D341Med (cell line): ENCODE measurements around the gene BCL6.

ENCODE experiments used
- DNase-seq: peaks from one replicate; pipeline ENCODE4 v3.0.0; 2012; ENCODE audit warnings: low spot score

BCL6 gene

GRCh38 chr3:187762792-187763191 lies 17.5 kb upstream of the BCL6 start:
- DNase-seq, result no peak

- no peak for DNase-seq
Observed at GRCh38 chr3:187759601-187760000, 14.3 kb upstream of the BCL6 start.

- DNase-seq, result no peak
Observed at GRCh38 chr3:187758318-187758955, 13.2 kb upstream of the BCL6 start.

DNA sequence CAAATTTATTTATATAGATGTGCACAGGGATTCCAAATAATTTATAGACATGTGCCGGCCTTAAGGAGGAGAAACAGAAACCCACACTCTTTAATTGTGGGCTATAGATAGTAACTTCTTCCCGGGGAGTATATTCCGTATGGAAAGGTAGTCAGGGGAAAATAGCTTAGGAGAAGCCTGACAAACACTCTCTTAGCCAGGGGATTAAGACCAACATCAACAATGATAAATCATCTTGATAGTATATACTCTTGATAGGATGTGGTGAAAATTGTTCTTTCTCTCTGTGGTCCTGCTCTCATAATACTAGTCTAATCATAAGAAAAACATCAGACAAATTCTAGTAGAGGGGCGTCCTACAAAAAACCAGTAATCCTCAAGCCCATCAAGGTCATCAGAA lies 8.2 kb upstream of the BCL6 start:
- no peak for DNase-seq

DNA sequence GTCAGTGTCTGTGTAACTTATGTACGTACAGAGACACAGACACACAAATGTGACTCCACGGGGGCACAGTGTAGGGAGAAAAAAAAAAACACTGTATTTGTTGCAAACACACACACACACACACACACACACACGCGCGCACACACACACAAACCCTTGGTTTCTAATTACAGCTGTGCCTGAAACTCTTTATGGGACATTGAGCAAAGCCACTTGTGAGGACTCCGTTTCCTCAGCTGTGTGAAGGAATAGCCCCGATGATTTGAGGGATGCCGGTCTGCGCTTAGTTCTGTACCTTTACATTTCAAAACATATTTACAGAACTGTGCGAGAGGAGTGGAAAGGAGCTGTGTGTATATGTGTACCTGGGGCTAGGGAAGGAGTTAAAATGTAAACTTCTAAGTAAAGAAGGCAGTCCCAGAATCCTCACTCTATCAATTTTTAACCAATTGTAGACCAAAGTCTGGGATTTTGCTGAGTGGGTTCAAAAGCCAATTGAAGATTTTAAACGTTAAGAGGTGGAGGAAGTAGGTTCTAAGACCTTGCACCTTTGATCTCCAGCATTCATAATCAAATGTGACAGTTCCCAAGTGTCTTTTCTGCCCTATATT lies 5.3 kb upstream of the BCL6 start:
- no peak for DNase-seq

DNA sequence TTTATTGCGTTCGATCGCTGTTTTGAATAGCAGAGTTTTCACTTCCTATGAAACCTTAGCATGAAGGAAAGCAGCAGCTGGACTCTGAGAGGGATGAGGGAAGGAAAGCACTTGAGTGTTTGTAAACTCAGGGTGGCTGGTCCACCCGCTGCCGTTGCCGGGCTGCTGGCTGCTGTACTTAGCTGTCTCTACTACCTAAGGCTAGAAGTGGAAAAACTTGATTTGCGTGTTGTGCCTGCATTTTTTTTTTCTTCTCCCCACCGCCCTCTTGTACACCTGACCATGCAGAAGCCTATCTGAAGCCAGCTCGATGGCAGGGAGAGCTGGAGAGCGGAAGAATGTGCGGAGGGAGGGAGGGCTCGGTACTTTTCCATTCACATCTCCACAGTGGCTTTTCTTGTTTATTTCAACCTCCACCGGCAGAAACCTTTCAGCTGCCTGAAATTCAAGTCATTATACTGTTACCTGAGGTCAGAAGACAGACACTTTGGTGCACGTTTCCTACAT lies 4.8 kb upstream of the BCL6 start:
- no peak for DNase-seq

GRCh38 chr3:187748050-187748481 lies 2.8 kb upstream of the BCL6 start:
- peak; percentile 59 for DNase-seq

DNA sequence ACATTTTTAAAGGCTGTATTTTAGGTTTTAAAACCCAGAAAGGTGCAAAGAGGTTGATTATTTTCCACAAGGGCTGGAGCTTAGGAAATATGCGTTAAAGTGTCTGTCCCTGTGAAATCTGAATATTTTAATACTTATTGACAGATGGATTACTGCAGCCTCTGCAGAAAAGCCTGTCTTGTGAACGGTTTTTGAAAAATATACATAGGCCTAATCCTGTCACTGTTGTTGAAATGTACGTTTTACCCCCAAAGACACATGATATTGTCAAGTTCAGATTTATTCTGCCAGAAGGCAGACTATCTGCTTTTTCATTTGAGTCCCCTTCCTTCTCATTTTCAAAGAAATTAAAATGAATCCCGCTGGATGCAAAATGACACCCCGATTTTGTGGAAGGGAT lies 2.2 kb upstream of the BCL6 start:
- no peak for DNase-seq

- DNase-seq, result no peak
Observed at GRCh38 chr3:187746442-187747281, 1.4 kb upstream of the BCL6 start.

DNA sequence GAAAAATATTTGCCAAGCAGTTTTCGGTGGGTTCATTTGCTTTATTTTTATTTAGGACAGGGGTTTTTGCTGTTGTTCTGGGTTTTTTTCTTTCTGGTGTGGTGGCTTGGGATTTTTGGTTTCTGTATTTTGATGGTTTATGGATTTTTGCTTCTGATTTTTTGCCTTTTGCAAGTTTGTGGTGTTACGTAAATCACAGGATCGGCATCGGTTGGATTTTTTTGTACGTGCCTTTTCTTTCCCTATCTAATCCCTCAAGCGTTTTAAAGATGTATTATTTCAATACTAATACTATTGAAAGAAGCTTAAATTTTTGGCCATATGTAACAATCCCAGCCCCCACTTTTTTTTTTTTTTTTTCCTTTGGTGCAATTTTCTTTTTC lies 782 bp upstream of the BCL6 start:
- DNase-seq, result no peak

DNA sequence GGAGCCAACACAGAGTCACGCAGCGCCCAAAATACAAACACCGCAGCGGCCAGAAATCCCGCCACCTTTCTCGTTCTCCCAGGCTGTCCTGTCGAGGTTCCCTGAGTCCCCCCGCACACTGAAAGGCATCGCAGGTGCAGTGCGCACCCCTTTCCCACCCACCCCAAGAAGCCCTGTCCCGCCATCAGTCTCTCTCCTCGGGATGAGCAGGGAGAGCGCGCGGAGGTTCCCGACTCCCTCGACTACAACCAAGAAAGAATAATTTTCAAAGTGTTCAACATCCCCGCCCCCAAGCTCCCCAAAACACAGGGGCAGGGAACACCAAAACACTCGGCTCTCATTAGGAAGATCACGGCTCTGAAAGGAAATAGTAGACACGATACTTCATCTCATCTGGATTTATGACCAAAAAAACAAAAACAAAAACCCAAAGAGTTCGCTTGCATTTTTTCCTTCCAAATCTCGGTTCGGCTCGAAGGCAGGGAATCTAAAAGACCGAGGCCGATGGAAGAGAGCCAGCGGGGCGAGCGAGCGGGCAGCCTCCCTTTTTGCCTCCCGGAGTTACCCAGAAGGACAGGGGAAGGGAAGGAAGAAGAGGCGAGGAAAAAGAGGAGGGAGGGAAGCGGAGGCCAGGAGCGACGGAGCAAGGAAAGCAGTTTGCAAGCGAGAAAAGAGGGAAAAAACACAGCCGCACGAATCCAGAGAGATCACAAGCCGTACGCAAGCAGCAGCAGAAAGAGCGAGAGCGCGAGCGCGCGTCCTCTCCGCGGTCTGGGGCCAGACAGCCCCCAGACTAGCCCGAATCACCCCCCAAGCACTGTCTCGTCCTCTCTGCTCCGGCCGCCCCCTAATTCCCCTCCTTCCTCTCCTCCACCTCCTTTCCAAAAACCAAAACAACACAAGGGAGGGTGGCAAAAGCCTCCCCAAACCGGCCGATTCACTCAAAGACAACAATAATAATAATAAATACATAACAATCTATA lies 808 bp downstream of the BCL6 start:
- DNase-seq, result peak; percentile 54

GRCh38 chr3:187743195-187744141 lies 1.8 kb downstream of the BCL6 start:
- no peak for DNase-seq

- DNase-seq, result no peak
Observed at GRCh38 chr3:187742351-187743171, 2.7 kb downstream of the BCL6 start.

- peak; percentile 51 for DNase-seq
Observed at GRCh38 chr3:187741403-187742350, 3.6 kb downstream of the BCL6 start.

GRCh38 chr3:187740421-187741399 lies 4.6 kb downstream of the BCL6 start:
- peak; percentile 80 for DNase-seq

GRCh38 chr3:187739561-187740332 lies 5.5 kb downstream of the BCL6 start:
- peak; percentile 82 for DNase-seq
